ENCODE data around the gene TMEM129.

TMEM129 gene

GRCh38 chr4:1763550-1764080 is 42.5 kb upstream of the TMEM129 start:
- Histone ChIP-seq H3K27ac (no peak overlapping the region), H3K36me3 (replicated peaks) (no peaks in the 10 kb centered on the region), H3K4me3 (ENCODE audit: low read depth, low read length) (peak overlapping the region; percentile 5), H3K27me3 (replicated peaks) (no peaks in the 10 kb centered on the region)
- peak; percentile 25 for DNase-seq
- TF ChIP-seq CTCF (IDR thresholded peaks at IDR 0.05; ENCODE audit: low read depth, low read length, missing control alignments): no peak
- in situ Hi-C loops (cut with HindIII; ENCODE audit: low pct_ligation_motif_present, low sequenced_read_pairs): no loop called here

- no peak for DNase-seq
- in situ Hi-C loops (cut with HindIII; ENCODE audit: low pct_ligation_motif_present, low sequenced_read_pairs): no loop called here
- Histone ChIP-seq H3K36me3 (replicated peaks) (no peaks in the 10 kb centered on the region), H3K27ac (no peak overlapping the region), H3K4me3 (ENCODE audit: low read depth, low read length) (no peak overlapping the region), H3K27me3 (replicated peaks) (no peaks in the 10 kb centered on the region)
- no peak for TF ChIP-seq CTCF (IDR thresholded peaks at IDR 0.05; ENCODE audit: low read depth, low read length, missing control alignments)
These were observed 42.0 kb upstream of the TMEM129 start for GRCh38 chr4:1763070-1763549.

- Histone ChIP-seq H3K27ac (no peak overlapping the region), H3K36me3 (replicated peaks) (no peaks in the 10 kb centered on the region), H3K27me3 (replicated peaks) (no peaks in the 10 kb centered on the region), H3K4me3 (ENCODE audit: low read depth, low read length) (no peak overlapping the region)
- TF ChIP-seq CTCF (IDR thresholded peaks at IDR 0.05; ENCODE audit: low read depth, low read length, missing control alignments): no peak
- in situ Hi-C loops (cut with HindIII; ENCODE audit: low pct_ligation_motif_present, low sequenced_read_pairs): no loop called here
- DNase-seq: no peak
These were observed 41.3 kb upstream of the TMEM129 start for GRCh38 chr4:1762264-1763010.

GRCh38 chr4:1761130-1761689 is 40.1 kb upstream of the TMEM129 start:
- TF ChIP-seq CTCF (IDR thresholded peaks at IDR 0.05; ENCODE audit: low read depth, low read length, missing control alignments): no peak
- in situ Hi-C loops (cut with HindIII; ENCODE audit: low pct_ligation_motif_present, low sequenced_read_pairs): no loop called here
- Histone ChIP-seq H3K4me3 (ENCODE audit: low read depth, low read length) (no peak overlapping the region), H3K27me3 (replicated peaks) (no peaks in the 10 kb centered on the region), H3K36me3 (replicated peaks) (no peaks in the 10 kb centered on the region), H3K27ac (no peak overlapping the region)
- no peak for DNase-seq

- no peaks in the 10 kb centered on the region for H3K36me3 ChIP-seq (replicated peaks)
- in situ Hi-C loops (cut with HindIII; ENCODE audit: low pct_ligation_motif_present, low sequenced_read_pairs): no loop called here
- TF ChIP-seq CTCF (IDR thresholded peaks at IDR 0.05; ENCODE audit: low read depth, low read length, missing control alignments): no peak
- no peak for DNase-seq
- H3K27me3 ChIP-seq (replicated peaks): no peaks in the 10 kb centered on the region
- no peak overlapping the region for H3K27ac ChIP-seq
- H3K4me3 ChIP-seq (ENCODE audit: low read depth, low read length): no peak overlapping the region
These were observed 39.5 kb upstream of the TMEM129 start for GRCh38 chr4:1760521-1761071.
